DOHH2 (cell line): ENCODE data around the gene HSD11B1.

Experiments
- H3F3A ChIP-seq: fragments of 200-600 bp; sonication (generic), shearing (Covaris generic); 2 replicates; pipeline ENCODE4 v1.6.0; 2016; ENCODE audit warnings: antibody characterized with exemption, mild to moderate bottlenecking; ENCODE audit not compliant: control insufficient read depth, insufficient read depth
- H3K27ac ChIP-seq: fragments of 200-600 bp; sonication (generic); 2 replicates; pipeline ENCODE4 v1.5.1; 2014; ENCODE audit warnings: low read depth, mild to moderate bottlenecking, low read length, moderate library complexity
- H3K27me3 ChIP-seq: fragments of 200-600 bp; sonication (generic); 2 replicates; pipeline ENCODE4 v1.6.1; 2014; ENCODE audit warnings: mild to moderate bottlenecking, low read length, mixed read lengths; ENCODE audit not compliant: control insufficient read depth
- H3K36me3 ChIP-seq: fragments of 200-600 bp; sonication (generic); 2 replicates; pipeline ENCODE4 v1.6.1; 2014; ENCODE audit warnings: mild to moderate bottlenecking, low read length, moderate library complexity, mixed read lengths; ENCODE audit not compliant: control insufficient read depth
- H3K4me1 ChIP-seq: fragments of 200-600 bp; sonication (generic); 2 replicates; pipeline ENCODE4 v1.6.1; 2014; ENCODE audit warnings: mild to moderate bottlenecking, low read length, mixed read lengths; ENCODE audit not compliant: control insufficient read depth
- H3K4me2 ChIP-seq: fragments of 200-600 bp; sonication (generic); 2 replicates; pipeline ENCODE4 v1.6.0; 2014; ENCODE audit warnings: mild to moderate bottlenecking, low read length, moderate library complexity
- H3K4me3 ChIP-seq: fragments of 200-600 bp; sonication (generic); 2 replicates; pipeline ENCODE4 v1.5.1; 2014; ENCODE audit warnings: mild to moderate bottlenecking, low read length, mixed read lengths
- H3K79me2 ChIP-seq: fragments of 200-600 bp; sonication (generic); 2 replicates; pipeline ENCODE4 v1.6.1; 2014; ENCODE audit warnings: mild to moderate bottlenecking, low read length, mixed read lengths; ENCODE audit not compliant: control insufficient read depth
- H3K9me2 ChIP-seq: fragments of 200-600 bp; sonication (generic); replicated peaks from 2 replicates; pipeline ENCODE4 v1.6.1; 2014; ENCODE audit warnings: mild to moderate bottlenecking, low read length, mixed read lengths; ENCODE audit not compliant: control insufficient read depth
- H3K9me3 ChIP-seq: fragments of 200-600 bp; sonication (generic); 2 replicates; pipeline ENCODE4 v1.6.1; 2014; ENCODE audit warnings: antibody characterized with exemption, low read length, mixed read lengths; ENCODE audit not compliant: control insufficient read depth, insufficient read depth
- H4K20me1 ChIP-seq: fragments of 200-600 bp; sonication (generic); 2 replicates; pipeline ENCODE4 v1.6.0; 2014; ENCODE audit warnings: low read depth, mild to moderate bottlenecking, antibody characterized with exemption, low read length, moderate library complexity; ENCODE audit not compliant: control insufficient read depth, insufficient read depth
- EZH2phosphoT487 ChIP-seq: fragments of 200-600 bp; sonication (generic); IDR thresholded peaks from 2 replicates; pipeline ENCODE4 v1.6.1; 2017; ENCODE audit warnings: borderline replicate concordance, mild to moderate bottlenecking, antibody characterized with exemption, low read length, moderate library complexity, mixed read lengths
- TF ChIP-seq, protein P1 (sequence below): fragments of 200-600 bp; sonication (generic); IDR thresholded peaks from one replicate; pipeline ENCODE4 v1.5.1; 2014; ENCODE audit warnings: antibody characterized with exemption, mild to moderate bottlenecking, low read depth, low read length; ENCODE audit not compliant: poor library complexity, severe bottlenecking

The HSD11B1 gene

DNA sequence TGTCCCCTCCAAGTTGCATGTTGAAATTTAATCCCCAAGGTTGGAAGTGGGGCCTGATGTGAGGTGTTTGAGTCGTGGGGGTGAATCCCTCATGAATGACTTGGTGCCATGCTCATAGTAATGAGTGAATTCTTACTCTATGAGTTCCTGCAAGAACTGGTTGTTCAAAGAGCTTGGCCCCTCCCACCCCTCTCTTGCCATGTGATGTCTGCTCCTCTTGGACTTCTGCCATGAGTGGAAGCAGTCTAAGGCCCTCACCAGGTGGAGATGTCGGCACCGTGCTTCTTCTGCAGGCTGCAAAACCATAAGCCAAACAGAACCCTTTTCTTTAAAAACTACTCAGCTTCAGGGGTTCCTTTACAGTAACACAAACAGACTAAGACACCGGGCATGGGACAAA is 15.2 kb upstream of the HSD11B1 start:
- no peak overlapping the region for H3K4me3 ChIP-seq
- no peaks in the 10 kb centered on the region for H3K4me1 ChIP-seq
- H4K20me1 ChIP-seq, result no peaks in the 10 kb centered on the region
- no peaks in the 10 kb centered on the region for H3K9me2 ChIP-seq
- H3K79me2 ChIP-seq, result no peaks in the 10 kb centered on the region
- no peaks in the 10 kb centered on the region for H3K36me3 ChIP-seq
- H3K9me3 ChIP-seq, result no peaks in the 10 kb centered on the region
- 0 out of 2 replicates have a peak, but pooled peaks cover 3% of the 10 kb centered on the region for H3K27me3 ChIP-seq
- no peak overlapping the region for H3K27ac ChIP-seq
- H3F3A ChIP-seq, result no peaks in the 10 kb centered on the region
- TF ChIP-seq, protein P1, sequence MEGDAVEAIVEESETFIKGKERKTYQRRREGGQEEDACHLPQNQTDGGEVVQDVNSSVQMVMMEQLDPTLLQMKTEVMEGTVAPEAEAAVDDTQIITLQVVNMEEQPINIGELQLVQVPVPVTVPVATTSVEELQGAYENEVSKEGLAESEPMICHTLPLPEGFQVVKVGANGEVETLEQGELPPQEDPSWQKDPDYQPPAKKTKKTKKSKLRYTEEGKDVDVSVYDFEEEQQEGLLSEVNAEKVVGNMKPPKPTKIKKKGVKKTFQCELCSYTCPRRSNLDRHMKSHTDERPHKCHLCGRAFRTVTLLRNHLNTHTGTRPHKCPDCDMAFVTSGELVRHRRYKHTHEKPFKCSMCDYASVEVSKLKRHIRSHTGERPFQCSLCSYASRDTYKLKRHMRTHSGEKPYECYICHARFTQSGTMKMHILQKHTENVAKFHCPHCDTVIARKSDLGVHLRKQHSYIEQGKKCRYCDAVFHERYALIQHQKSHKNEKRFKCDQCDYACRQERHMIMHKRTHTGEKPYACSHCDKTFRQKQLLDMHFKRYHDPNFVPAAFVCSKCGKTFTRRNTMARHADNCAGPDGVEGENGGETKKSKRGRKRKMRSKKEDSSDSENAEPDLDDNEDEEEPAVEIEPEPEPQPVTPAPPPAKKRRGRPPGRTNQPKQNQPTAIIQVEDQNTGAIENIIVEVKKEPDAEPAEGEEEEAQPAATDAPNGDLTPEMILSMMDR, result no peak
- TF ChIP-seq EZH2phosphoT487, result no peak
- H3K4me2 ChIP-seq, result no peak overlapping the region

DNA sequence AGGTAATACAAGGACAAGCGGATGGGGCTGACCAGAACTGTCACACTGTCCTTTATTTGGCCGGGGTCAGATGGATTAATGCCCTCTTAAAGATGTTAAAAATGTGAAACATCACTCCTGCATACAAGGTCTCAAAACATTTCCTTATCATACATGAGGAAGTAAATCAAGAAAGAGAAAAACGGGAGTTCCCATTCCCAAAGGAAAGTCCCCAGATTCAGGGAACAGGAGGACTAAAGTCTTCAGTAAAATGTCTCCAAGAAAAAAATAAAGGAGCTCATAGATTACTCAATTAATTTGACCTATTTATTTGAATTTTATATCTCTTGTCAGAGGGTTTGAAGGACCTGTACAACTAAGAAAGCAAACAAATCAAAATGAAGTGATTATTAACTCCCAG is 13.4 kb upstream of the HSD11B1 start:
- no peaks in the 10 kb centered on the region for H3K9me3 ChIP-seq
- no peaks in the 10 kb centered on the region for H3K79me2 ChIP-seq
- no peak overlapping the region for H3K4me2 ChIP-seq
- 0 out of 2 replicates have a peak, but pooled peaks cover 3% of the 10 kb centered on the region for H3K27me3 ChIP-seq
- no peaks in the 10 kb centered on the region for H3F3A ChIP-seq
- no peaks in the 10 kb centered on the region for H3K9me2 ChIP-seq
- H3K36me3 ChIP-seq, result no peaks in the 10 kb centered on the region
- TF ChIP-seq, protein P1, result no peak
- no peak for TF ChIP-seq EZH2phosphoT487
- H3K27ac ChIP-seq, result no peak overlapping the region
- H3K4me3 ChIP-seq, result no peak overlapping the region
- H4K20me1 ChIP-seq, result no peaks in the 10 kb centered on the region
- no peaks in the 10 kb centered on the region for H3K4me1 ChIP-seq

DNA sequence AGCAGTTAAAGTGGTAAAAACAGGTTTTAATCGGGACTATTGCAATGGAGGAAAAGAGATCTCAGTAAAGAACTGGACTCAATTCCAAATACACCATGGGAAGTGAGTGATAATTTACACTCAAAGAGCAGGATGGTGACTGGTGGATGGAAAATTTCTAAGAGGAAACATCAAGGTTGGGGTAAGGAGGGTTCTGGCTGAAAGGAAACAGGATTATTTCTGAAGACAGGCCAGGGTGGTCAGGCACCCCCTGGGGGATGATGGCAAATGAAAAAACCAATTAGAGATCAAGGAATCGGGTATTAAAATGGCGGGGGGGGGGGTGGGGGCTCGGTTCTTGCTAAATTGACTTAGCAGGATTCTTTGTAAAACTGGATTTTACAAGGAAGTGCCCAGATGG is 12.3 kb upstream of the HSD11B1 start:
- Histone ChIP-seq H3K9me2 (no peaks in the 10 kb centered on the region), H3K9me3 (no peaks in the 10 kb centered on the region), H3K4me2 (no peak overlapping the region), H3K27me3 (0 out of 2 replicates have a peak, but pooled peaks cover 3% of the 10 kb centered on the region), H3K27ac (no peak overlapping the region), H3F3A (no peaks in the 10 kb centered on the region), H3K4me1 (no peaks in the 10 kb centered on the region), H3K36me3 (no peaks in the 10 kb centered on the region), H3K4me3 (no peak overlapping the region), H3K79me2 (no peaks in the 10 kb centered on the region), H4K20me1 (no peaks in the 10 kb centered on the region)
- TF ChIP-seq EZH2phosphoT487, result no peak
- TF ChIP-seq, protein P1, result no peak
